ENCODE measurements around the gene BMI1. TPM values are rescaled to one million over a fixed set of nuclear protein-coding genes. Genes with fewer than 3 reads are reported as not detected.

The BMI1 gene
- polyA plus RNA-seq, 4 donors, result 97.6 to 150 (median 105) TPM

DNA sequence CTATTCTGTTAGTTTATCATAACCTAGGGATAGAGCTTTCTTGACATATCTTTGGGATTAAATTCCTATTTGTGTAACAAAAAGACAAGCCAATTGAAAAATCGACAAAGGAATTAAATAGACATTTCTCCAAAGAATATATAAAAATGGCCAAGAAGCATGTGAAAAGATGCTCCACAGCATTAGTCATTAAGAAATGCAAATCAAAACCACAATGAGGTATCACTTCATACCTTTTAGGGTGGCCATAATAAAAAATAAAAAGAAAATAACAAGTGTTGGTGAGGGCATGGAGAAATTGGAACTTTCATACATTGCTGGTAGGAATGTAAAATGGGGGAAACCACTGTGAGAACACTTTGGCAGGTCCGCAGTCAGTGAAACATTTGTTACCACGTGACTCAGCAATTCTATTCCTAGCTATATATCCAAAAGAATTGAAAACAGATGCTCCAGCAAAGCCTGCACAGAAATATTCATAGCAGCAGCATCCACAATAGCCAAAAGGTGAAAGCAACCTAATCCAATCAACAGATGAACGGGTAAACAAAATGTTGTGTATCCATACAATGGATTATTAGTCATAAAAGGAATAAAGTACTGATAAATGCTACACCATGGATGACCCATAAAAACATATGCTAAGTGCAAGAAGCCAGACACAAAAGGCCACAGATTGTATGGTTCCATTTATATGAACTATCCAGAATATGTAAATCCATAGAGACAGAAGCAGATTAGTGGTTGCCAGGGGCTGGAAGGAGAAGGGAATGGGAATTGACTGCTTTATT, 44.9 kb downstream of the BMI1 start:
- no peak for DNase-seq (ENCODE audit: low read depth in 4 of 4, low spot score in 3 of 4)

DNA sequence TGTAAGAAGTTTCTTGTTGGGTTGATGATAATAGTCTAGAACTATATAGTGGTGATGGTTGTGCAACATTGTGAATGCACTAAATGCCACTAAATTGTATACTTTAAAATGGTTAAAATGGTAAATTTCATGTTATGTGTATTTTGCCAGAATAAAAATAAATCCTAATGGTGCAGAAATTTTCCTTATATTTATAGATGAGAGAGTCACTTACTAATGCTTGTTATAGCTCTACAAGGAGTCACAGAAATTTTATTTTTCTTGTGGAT, 45.5 kb downstream of the BMI1 start:
- DNase-seq (ENCODE audit: low read depth in 4 of 4, low spot score in 3 of 4), result no peak

DNA sequence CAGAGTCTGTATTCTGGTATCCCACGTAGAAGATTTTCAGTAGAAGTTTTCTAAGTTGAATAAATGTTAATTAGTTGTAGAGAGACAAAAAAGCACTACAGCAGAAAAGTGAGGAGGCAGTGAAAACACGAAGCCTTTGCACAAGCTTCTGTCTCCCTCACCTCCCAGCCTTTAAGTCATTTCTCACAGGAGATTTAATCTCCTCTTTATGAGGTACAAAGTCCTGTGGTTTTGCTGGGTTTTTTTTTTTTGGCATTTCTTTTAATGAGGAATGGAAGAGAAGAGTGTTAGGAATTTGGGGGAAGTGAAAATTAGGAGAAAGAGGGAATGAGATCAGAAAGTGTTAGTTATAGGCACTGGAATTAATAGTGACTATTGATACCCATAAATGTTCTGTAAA, 45.9 kb downstream of the BMI1 start:
- DNase-seq (ENCODE audit: low read depth in 4 of 4, low spot score in 3 of 4), result no peak

DNA sequence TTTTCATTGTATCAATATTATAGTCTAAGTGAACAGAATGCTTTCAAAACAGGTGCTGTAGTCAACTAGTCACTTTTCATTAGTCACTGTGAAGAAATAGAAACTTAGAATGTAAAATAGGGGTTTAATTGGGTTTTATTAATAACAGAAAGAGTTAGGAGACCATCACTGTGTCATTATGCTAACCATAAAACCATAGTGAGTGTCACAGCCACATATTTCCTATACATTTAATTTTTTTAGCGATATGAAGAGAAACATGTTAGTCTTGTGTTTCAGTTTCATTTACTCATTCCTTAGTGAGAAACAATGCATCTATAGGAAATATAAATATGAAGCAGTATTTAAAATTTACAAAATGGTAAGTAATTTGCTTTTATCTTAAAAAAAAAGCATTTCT, 46.6 kb downstream of the BMI1 start:
- DNase-seq (ENCODE audit: low read depth in 4 of 4, low spot score in 3 of 4), result no peak

DNA sequence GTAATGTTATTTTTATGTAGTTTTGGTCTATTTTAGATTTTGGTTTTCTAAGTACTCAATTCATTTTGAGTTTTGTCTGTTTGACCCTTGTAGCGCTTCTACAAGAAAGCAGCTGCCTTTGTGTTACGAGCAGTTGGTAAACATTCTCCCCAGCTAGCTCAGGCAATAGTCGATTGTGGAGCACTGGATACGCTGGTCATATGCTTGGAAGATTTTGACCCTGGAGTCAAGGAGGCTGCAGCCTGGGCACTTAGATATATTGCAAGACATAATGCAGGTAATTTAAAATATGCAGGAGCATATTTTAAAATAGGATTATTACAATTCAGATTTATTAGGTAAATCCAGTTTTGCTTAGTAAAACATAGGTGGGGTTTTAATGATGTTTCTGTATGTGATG, 47.5 kb downstream of the BMI1 start:
- DNase-seq (ENCODE audit: low read depth in 4 of 4, low spot score in 3 of 4), result no peak

- no peak for DNase-seq (ENCODE audit: low read depth in 4 of 4, low spot score in 3 of 4)
These were observed 48.1 kb downstream of the BMI1 start for GRCh38 chr10:22368981-22369380.

DNA sequence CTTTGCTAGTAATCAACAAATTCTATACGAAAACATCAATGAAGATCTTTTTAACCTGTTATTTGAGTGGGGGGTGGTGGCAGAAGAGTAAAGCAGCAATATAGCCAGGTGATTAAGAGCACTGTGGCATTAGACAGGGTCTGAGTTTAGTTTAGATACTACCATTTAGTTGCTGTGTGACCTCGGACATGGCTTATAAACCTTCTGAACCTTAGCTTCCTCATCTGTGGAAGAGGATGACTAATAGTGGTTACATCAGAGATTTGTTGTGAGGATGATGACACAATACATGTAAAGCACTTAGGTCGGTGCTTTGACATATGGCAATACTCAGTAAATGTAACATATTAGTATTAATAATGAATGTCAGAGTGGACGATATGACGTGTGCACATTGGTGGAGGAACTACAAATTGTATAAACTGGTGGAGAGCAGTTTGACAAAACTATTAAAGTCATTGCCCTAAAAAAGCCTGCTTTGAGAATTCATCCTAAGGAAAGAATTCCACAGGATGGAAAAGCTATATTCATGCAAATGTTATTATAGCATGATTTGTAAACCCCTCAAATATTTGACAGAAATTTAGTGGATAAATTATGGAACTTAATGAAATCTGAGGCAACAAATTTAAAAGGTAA, 48.7 kb downstream of the BMI1 start:
- DNase-seq (ENCODE audit: low read depth in 4 of 4, low spot score in 3 of 4), result no peak

GRCh38 chr10:22370320-22370719, 49.4 kb downstream of the BMI1 start:
- no peak for DNase-seq (ENCODE audit: low read depth in 4 of 4, low spot score in 3 of 4)

DNA sequence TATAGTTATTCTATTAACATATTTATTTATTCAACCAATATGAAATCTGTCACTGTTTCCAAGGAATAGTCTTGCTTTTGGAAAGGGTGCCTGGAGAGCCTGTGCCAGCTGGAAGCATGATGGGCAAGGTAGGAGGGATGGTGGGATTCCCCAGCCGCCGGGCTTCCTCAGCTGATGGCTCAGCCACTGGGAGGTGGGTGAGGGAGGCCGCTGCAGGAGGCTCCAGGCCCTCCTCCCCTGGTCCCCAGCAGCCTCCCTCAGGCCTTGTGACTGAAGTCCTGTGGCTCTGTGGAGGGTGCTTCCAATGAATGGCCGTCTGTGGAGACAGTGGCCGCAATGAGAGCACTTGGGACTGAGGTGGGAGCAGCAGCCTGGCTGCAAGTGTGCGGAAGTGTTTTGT, 51.4 kb downstream of the BMI1 start:
- no peak for DNase-seq (ENCODE audit: low read depth in 4 of 4, low spot score in 3 of 4)

DNA sequence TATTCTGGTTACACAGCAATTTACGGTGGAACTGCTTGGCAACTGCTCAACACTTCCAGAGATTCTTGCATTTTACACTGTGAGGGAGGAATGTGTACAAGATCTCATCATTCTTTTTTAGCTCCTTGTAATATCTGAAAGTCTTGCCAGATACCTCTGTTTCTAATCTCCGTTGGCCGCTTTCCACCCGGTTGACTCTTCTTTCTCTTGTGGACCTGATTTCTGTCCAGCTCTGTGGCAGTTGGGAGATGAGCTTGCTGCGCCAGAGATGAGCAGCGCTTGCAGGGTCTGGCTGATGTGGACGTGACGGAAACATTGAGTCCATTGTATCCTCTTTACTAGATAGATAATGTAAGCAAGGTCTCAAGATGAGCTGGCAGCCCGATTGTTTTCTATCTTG, 52.0 kb downstream of the BMI1 start:
- no peak for DNase-seq (ENCODE audit: low read depth in 4 of 4, low spot score in 3 of 4)

GRCh38 chr10:22374489-22375126, 53.7 kb downstream of the BMI1 start:
- no peak for DNase-seq (ENCODE audit: low read depth in 4 of 4, low spot score in 3 of 4)

DNA sequence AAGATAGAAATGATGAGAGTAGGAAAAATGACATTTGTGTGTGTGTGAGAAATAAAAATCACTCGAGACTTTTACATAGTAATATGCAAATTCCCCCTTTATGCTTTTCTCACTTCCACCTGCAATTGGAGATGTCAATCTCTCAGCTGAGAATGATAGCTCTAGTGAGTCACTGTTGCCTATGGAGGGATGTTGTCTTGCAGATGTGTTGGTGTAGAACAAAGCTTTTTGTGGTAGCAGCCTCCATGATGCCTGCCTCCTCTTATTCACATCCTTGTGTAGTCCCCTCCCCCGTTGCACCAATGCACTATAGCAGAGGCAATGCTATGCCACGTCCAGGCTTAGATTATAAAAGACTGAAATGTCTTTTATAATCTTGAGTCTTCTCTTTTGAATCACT, 58.2 kb downstream of the BMI1 start:
- DNase-seq (ENCODE audit: low read depth in 4 of 4, low spot score in 3 of 4), result no peak

Other genes with a start within 250 kb of the BMI1 start
- gene EBLN1, start 103.1 kb upstream of the BMI1 start, polyA plus RNA-seq (ENCODE audit: insufficient read length in 4 of 4), result under 1 TPM in 1 of 4 donors, not detected in 3; 0.15 TPM
- gene COMMD3, start 4.7 kb upstream of the BMI1 start, polyA plus RNA-seq (ENCODE audit: insufficient read length in 4 of 4), result 100 to 1,000 TPM in 1 of 4 donors, 10 to 100 TPM in 3; 60.1 to 106 (median 83.9) TPM
- 1 to 10 TPM in 2 of 4 donors, under 1 TPM in 2; 0.29 to 1.4 (median 1.0) TPM for gene SPAG6, start 24.4 kb downstream of the BMI1 start, polyA plus RNA-seq (ENCODE audit: insufficient read length in 4 of 4)

Data from left renal pelvis (tissue), 4 donors.